Neural progenitor cell (in vitro differentiated cells): ENCODE measurements around the gene RORB.

Source experiments
- CTCF ChIP-seq: fragments of 200-600 bp; sonication (generic); IDR thresholded peaks from 2 replicates; pipeline ENCODE4 v1.5.1; 2017; ENCODE audit warnings: antibody characterized with exemption, mild to moderate bottlenecking
- EZH2 ChIP-seq: fragments of 200-600 bp; sonication (generic); IDR thresholded peaks from 2 replicates; pipeline ENCODE4 v1.6.1; 2017; ENCODE audit warnings: antibody characterized with exemption, mild to moderate bottlenecking, moderate library complexity

GRCh38 chr9:74512416-74512815, 15.3 kb downstream of the RORB start:
- TF ChIP-seq EZH2 = no peak
- TF ChIP-seq CTCF = no peak
